ENCODE measurements around the gene GNB1L.

DNA sequence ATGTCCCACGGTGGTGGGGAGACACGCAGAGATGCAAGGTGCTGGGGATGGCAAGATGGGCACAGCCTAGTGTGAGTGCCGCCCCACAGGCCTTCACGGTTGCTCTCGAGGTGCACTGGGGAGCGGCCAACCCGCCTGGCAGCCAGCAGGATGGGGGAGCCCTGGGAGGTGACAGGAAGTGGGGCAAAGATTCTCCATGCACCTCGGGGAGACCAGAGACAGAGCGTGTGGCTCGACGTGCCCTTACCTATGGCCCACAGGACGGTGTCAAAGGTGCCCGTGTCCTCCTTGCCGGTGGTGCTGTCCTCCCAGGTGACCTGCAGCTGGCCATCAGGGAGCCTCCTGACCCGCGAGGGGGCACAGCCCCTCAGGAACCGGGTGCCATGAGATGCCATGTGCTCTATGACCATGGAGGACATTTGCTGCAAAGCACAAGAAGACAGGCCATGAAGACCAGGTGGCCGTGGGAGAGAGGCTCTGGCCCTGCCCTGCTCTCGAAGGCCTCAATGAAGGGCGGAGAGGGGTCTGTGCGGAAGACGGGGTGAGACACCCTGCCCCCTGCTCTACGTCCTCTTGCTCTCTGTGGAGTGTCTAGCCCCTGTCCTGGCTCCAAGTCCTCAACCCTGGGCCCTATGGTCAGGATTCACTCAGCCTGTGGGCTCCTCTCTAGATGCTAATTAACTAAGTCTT is 40.6 kb upstream of the GNB1L start:
- TF ChIP-seq GATA2 (IDR thresholded peaks at IDR 0.05; ENCODE audit: low read depth, low read length) (no peak), GATA3 (IDR thresholded peaks at IDR 0.05; ENCODE audit: low read depth, low read length) (no peak)

All from SH-SY5Y (cell line).